ENCODE results near the gene ZNF497.

DNA sequence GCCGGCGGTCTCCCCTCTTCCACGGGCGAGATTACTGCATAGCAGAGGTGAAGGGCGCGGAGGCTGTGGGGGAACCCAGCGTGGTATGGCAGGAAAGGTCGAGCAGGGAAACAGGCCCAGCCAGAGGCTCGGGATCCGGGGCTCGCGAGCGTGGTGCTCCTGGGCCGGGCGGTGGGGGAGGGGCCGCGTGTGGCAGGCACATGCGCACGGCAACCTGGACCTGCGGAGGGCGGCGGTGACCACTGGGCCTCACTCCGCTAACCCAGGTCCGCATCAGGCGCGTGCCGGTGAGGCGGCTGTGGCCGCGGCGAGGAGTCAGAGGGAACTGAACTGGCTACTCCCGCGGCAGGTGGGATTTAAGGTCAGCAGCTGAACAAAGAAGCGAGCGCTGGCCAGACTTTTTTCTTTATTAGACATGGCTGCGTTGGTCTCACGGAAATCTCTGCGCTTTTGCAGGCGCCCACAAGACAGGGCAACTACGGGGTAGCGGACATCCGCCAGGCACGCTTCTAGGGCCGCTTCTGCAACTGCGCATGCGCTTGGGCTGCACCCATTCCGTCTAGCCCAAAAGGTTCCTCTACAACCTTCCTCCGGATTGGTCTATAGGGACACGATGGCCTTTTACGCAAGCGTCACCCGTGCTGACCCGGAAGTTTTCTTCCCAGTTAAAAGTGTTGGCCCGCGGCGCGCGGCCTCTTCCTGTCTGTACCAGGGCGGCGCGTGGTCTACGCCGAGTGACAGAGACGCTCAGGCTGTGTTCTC, 24.2 kb upstream of the ZNF497 start, which contains the start of gene RPS5:
- TF ChIP-seq, protein P1, sequence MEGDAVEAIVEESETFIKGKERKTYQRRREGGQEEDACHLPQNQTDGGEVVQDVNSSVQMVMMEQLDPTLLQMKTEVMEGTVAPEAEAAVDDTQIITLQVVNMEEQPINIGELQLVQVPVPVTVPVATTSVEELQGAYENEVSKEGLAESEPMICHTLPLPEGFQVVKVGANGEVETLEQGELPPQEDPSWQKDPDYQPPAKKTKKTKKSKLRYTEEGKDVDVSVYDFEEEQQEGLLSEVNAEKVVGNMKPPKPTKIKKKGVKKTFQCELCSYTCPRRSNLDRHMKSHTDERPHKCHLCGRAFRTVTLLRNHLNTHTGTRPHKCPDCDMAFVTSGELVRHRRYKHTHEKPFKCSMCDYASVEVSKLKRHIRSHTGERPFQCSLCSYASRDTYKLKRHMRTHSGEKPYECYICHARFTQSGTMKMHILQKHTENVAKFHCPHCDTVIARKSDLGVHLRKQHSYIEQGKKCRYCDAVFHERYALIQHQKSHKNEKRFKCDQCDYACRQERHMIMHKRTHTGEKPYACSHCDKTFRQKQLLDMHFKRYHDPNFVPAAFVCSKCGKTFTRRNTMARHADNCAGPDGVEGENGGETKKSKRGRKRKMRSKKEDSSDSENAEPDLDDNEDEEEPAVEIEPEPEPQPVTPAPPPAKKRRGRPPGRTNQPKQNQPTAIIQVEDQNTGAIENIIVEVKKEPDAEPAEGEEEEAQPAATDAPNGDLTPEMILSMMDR (IDR thresholded peaks at IDR 0.05), result no peak
- TF ChIP-seq POLR2AphosphoS5 (IDR thresholded peaks at IDR 0.05; ENCODE audit: insufficient read depth in 1 of 2, low read depth in 1 of 2) (peak; percentile 93 to 99), POLR2A (IDR thresholded peaks at IDR 0.05) (peak in 1 of 2 donors; percentile 28)
